Measurements from ENCODE around the gene F12. TPM values are rescaled to one million over a fixed set of nuclear protein-coding genes. Genes with fewer than 3 reads are reported as not detected.

F12 gene
- total RNA-seq, 1 donor from 2014 or later: 4.7 TPM

- H3K4me3 Mint-ChIP-seq (ENCODE audit: low read depth): peak overlapping the region; percentile 67
- H3K9me3 Mint-ChIP-seq (ENCODE audit: low read depth): no peaks in the 10 kb centered on the region
- TF ChIP-seq CTCF (IDR thresholded peaks at IDR 0.05; ENCODE audit: unreplicated experiment): no peak
- H3K36me3 Mint-ChIP-seq (ENCODE audit: insufficient read depth): no peaks in the 10 kb centered on the region
- peak overlapping the region; percentile 62 for H3K27ac Mint-ChIP-seq
- H3K27me3 Mint-ChIP-seq: peaks cover 13% of the 10 kb centered on the region
- DNase-seq (ENCODE audit: low spot score, unreplicated experiment): no peak
- peaks cover 13% of the 10 kb centered on the region for H3K4me1 Mint-ChIP-seq (ENCODE audit: low read depth)
Observed at GRCh38 chr5:177445052-177445916, 35.9 kb upstream of the F12 start.

- Mint-ChIP-seq H3K9me3 (ENCODE audit: low read depth) (no peaks in the 10 kb centered on the region), H3K4me3 (ENCODE audit: low read depth) (peak overlapping the region; percentile 67), H3K27me3 (peaks cover 13% of the 10 kb centered on the region), H3K4me1 (ENCODE audit: low read depth) (peaks cover 13% of the 10 kb centered on the region), H3K36me3 (ENCODE audit: insufficient read depth) (peaks cover 4% of the 10 kb centered on the region), H3K27ac (no peak overlapping the region)
- no peak for TF ChIP-seq CTCF (IDR thresholded peaks at IDR 0.05; ENCODE audit: unreplicated experiment)
- DNase-seq (ENCODE audit: low spot score, unreplicated experiment): no peak
Observed at GRCh38 chr5:177444106-177445051, 35.0 kb upstream of the F12 start.

- Mint-ChIP-seq H3K27me3 (peaks cover 10% of the 10 kb centered on the region), H3K4me3 (ENCODE audit: low read depth) (no peak overlapping the region), H3K9me3 (ENCODE audit: low read depth) (no peaks in the 10 kb centered on the region), H3K36me3 (ENCODE audit: insufficient read depth) (peaks cover 7% of the 10 kb centered on the region), H3K27ac (no peak overlapping the region), H3K4me1 (ENCODE audit: low read depth) (peaks cover 10% of the 10 kb centered on the region)
- no peak for DNase-seq (ENCODE audit: low spot score, unreplicated experiment)
- TF ChIP-seq CTCF (IDR thresholded peaks at IDR 0.05; ENCODE audit: unreplicated experiment): no peak
Observed at GRCh38 chr5:177443144-177443983, 34.0 kb upstream of the F12 start.

GRCh38 chr5:177442066-177442826 lies 32.9 kb upstream of the F12 start:
- Mint-ChIP-seq H3K27ac (no peak overlapping the region), H3K36me3 (ENCODE audit: insufficient read depth) (peaks cover 13% of the 10 kb centered on the region), H3K9me3 (ENCODE audit: low read depth) (no peaks in the 10 kb centered on the region), H3K27me3 (peaks cover 6% of the 10 kb centered on the region), H3K4me1 (ENCODE audit: low read depth) (peaks cover 6% of the 10 kb centered on the region), H3K4me3 (ENCODE audit: low read depth) (no peak overlapping the region)
- no peak for DNase-seq (ENCODE audit: low spot score, unreplicated experiment)
- TF ChIP-seq CTCF (IDR thresholded peaks at IDR 0.05; ENCODE audit: unreplicated experiment): no peak
